ENCODE results near the gene NFASC.

Gene NFASC

DNA sequence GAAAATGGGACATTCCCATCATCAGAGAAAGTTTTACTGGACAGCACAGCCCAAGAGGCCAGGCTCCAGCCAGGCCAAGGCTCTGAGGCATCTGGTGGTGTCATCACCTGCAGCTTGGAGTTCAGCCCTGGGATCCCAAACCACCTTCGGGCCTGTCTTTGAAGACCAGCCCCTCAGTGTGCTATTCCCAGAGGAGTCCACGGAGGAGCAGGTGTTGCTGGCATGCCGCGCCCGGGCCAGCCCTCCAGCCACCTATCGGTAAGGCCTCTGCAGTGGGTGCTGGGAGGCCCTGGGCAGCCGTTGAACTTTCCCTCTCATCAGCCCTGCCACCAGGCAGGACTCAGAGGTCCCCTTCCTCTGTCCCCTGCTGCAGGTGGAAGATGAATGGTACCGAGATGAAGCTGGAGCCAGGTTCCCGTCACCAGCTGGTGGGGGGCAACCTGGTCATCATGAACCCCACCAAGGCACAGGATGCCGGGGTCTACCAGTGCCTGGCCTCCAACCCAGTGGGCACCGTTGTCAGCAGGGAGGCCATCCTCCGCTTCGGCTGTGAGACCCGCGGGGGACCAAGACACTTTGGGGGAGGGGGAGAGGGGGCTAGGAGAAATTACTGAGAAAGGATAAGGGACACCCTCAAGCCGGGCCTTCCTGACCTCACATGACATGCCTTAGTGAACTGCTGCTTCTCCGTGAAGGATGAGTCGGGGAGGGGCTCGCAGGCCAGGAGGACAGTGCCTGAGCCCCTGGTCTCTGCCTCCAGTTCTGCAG lies 187.3 kb downstream of the NFASC start:
- TF ChIP-seq, protein P1, sequence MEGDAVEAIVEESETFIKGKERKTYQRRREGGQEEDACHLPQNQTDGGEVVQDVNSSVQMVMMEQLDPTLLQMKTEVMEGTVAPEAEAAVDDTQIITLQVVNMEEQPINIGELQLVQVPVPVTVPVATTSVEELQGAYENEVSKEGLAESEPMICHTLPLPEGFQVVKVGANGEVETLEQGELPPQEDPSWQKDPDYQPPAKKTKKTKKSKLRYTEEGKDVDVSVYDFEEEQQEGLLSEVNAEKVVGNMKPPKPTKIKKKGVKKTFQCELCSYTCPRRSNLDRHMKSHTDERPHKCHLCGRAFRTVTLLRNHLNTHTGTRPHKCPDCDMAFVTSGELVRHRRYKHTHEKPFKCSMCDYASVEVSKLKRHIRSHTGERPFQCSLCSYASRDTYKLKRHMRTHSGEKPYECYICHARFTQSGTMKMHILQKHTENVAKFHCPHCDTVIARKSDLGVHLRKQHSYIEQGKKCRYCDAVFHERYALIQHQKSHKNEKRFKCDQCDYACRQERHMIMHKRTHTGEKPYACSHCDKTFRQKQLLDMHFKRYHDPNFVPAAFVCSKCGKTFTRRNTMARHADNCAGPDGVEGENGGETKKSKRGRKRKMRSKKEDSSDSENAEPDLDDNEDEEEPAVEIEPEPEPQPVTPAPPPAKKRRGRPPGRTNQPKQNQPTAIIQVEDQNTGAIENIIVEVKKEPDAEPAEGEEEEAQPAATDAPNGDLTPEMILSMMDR (IDR thresholded peaks at IDR 0.05; ENCODE audit: insufficient read depth, low read depth, low read length, missing control alignments), result no peak
- H3K4me3 ChIP-seq (ENCODE audit: low read length), result no peak overlapping the region
- no peak for DNase-seq (ENCODE audit: low read depth)

DNA sequence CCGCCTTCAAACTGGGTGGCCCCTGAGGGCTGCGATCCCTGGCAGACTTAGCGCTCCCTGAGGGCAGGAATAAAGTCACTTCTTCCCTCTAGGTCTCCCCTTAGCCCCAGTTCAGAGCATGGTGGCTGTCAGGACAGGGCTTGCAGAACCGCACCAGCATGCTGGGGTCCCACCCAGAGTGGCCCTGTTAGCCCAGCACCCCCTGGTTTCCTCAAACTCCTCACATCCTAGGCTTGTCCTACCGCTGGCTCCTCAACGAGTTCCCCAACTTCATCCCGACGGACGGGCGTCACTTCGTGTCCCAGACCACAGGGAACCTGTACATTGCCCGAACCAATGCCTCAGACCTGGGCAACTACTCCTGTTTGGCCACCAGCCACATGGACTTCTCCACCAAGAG lies 188.2 kb downstream of the NFASC start:
- no peak for DNase-seq (ENCODE audit: low read depth)
- H3K4me3 ChIP-seq (ENCODE audit: low read length), result no peak overlapping the region
- TF ChIP-seq, protein P1 (IDR thresholded peaks at IDR 0.05; ENCODE audit: insufficient read depth, low read depth, low read length, missing control alignments), result no peak

DNA sequence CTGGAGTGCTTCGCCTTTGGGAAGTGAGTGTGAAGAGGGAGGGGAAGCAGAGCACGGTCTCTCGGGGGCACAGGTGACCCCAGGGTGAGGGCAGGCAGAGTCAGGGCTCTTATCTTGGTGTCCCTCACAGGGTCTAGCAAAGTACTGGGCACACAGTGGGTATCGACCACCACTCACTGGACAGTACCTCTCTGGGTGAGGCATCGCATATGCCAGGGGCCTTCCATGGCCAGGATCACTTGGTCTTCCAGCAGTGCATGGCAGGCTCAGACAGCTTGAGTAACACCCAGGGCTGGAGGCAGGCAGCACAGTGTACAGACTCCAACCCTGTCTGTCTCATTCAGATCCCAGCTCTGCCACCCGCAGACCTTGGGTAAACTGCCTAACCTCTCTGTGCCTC lies 189.0 kb downstream of the NFASC start:
- TF ChIP-seq, protein P1 (IDR thresholded peaks at IDR 0.05; ENCODE audit: insufficient read depth, low read depth, low read length, missing control alignments), result no peak
- no peak for DNase-seq (ENCODE audit: low read depth)
- no peak overlapping the region for H3K4me3 ChIP-seq (ENCODE audit: low read length)

DNA sequence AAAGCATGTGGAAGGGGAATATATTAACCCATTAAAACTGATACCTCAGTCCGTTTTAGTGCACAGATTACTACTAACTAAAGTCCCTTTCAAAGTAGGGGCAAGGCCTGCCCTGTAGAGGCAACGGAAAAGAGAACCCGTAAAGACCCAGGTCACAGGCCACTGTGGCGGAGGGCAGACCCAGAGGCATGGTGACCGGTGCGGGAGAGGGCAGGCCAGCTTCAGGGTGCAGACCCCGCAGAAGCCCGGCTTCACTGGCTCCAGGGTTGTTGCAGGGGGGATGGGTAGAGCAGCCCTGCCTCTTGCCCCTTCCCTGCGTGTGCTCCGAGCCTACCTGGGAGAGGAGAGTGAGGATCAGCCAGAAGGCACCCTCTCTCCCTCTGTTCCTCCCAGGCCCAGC lies 190.1 kb downstream of the NFASC start:
- TF ChIP-seq, protein P1 (IDR thresholded peaks at IDR 0.05; ENCODE audit: insufficient read depth, low read depth, low read length, missing control alignments), result no peak
- no peak for DNase-seq (ENCODE audit: low read depth)
- H3K4me3 ChIP-seq (ENCODE audit: low read length), result no peak overlapping the region

DNA sequence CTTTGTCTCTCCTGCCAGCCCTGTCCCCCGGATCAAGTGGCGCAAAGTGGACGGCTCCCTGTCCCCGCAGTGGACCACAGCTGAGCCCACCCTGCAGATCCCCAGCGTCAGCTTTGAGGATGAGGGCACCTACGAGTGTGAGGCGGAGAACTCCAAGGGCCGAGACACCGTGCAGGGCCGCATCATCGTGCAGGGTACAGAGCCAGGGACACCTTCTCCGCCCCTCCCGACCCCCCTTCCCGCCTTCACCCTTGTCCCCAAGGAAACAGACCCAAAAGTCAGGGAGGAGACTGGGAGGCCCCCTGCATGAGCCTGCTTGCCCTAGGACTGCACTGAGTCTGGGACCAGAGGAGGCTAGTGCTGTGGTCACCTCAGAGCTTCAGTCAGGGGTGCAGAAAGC lies 190.6 kb downstream of the NFASC start:
- no peak overlapping the region for H3K4me3 ChIP-seq (ENCODE audit: low read length)
- TF ChIP-seq, protein P1 (IDR thresholded peaks at IDR 0.05; ENCODE audit: insufficient read depth, low read depth, low read length, missing control alignments), result no peak
- DNase-seq (ENCODE audit: low read depth), result no peak

DNA sequence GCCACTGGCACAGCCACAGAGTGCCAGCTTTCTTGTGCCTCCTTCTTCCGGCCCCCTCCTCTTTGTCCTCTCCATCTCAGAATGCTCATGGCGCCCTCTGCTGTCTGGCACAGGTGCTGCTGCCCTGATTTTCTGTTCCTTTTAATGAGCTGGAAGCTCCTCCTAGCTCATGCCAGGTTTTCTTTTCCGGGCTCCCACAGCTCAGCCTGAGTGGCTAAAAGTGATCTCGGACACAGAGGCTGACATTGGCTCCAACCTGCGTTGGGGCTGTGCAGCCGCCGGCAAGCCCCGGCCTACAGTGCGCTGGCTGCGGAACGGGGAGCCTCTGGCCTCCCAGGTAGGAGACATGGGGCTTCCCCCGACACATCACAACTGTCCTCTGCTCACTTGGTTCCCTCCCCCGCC lies 191.0 kb downstream of the NFASC start:
- peak; percentile 59 for DNase-seq (ENCODE audit: low read depth)
- no peak overlapping the region for H3K4me3 ChIP-seq (ENCODE audit: low read length)
- TF ChIP-seq, protein P1 (IDR thresholded peaks at IDR 0.05; ENCODE audit: insufficient read depth, low read depth, low read length, missing control alignments), result peak; percentile 92

DNA sequence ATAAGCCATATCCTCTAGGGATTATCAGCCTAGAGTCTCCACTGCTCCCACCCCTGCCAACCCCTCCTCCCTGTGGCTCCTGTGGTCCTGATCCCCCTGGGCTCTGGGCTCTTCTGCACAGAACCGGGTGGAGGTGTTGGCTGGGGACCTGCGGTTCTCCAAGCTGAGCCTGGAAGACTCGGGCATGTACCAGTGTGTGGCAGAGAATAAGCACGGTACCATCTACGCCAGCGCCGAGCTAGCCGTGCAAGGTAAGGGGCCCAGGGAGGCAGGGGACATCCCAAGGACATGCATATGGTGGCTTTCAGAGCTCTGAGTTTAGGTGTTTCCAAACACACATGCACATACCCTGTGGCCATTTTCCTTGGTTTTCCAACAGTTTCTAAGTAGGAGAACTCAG lies 191.7 kb downstream of the NFASC start:
- TF ChIP-seq, protein P1 (IDR thresholded peaks at IDR 0.05; ENCODE audit: insufficient read depth, low read depth, low read length, missing control alignments), result no peak
- H3K4me3 ChIP-seq (ENCODE audit: low read length), result no peak overlapping the region
- no peak for DNase-seq (ENCODE audit: low read depth)

Data from epithelial cell of esophagus (primary cell).